ENCODE results near the gene TCFL5.
A peak's percentile ranks its signal among the peaks of the same experiment; 100 is the strongest.

Gene TCFL5

GRCh38 chr20:62895539-62895938, 33.9 kb upstream of the TCFL5 start:
- DNase-seq (ENCODE audit: low read depth in 2 of 2), result no peak

GRCh38 chr20:62894261-62894660, 32.6 kb upstream of the TCFL5 start:
- no peak for DNase-seq (ENCODE audit: low read depth in 2 of 2)

DNA sequence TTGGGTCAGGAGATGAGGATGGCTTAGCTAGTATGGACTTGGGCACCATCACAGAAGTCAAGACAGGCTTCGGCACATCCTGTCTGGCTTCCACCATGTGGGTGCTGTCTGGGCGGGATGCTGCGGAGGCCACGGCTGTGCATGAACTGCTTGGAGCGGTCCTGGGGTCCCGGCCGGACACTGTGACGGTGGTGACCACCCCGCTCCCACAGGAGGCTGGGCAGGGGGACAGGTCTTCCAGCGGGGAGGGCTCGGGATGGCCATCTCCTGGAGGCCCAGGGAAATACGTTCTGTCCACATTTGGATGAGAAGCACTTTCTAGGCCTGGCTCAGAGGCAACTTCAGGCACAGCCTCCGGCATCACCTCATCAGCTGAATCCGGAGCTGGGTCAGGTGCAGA, 32.1 kb upstream of the TCFL5 start:
- no peak for DNase-seq (ENCODE audit: low read depth in 2 of 2)

- no peak for DNase-seq (ENCODE audit: low read depth in 2 of 2)
Observed at GRCh38 chr20:62892348-62893304, 31.0 kb upstream of the TCFL5 start.

- peak in 1 of 2 donors; percentile 27 for DNase-seq (ENCODE audit: low read depth in 2 of 2)
Observed at GRCh38 chr20:62891111-62891510, 29.5 kb upstream of the TCFL5 start.

DNA sequence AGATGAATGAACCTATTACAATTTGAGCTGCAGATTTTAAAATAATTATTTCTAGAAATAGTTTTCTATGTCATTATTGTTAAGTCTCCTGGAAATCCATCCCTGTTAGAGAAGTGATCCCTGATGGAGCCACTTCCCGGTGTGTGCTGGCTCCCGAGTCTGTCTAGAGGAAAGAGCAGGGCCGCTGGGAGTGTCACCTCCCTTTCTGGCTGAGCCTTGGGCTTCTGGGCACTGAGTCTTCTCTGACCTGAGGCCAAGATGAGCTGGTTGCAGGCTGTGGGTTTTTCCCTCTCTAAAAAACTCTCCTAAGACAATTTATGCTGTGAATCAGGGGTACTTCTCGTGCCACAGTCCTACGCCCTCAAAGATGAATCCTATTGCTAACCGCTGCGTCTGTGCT, 28.8 kb upstream of the TCFL5 start:
- no peak for DNase-seq (ENCODE audit: low read depth in 2 of 2)

GRCh38 chr20:62889871-62890270, 28.2 kb upstream of the TCFL5 start:
- no peak for DNase-seq (ENCODE audit: low read depth in 2 of 2)

GRCh38 chr20:62889411-62889810, 27.8 kb upstream of the TCFL5 start:
- DNase-seq (ENCODE audit: low read depth in 2 of 2), result no peak

- no peak for DNase-seq (ENCODE audit: low read depth in 2 of 2)
Observed at GRCh38 chr20:62888910-62889309, 27.3 kb upstream of the TCFL5 start.

- DNase-seq (ENCODE audit: low read depth in 2 of 2), result no peak
Observed at GRCh38 chr20:62888406-62888805, 26.8 kb upstream of the TCFL5 start.

- no peak for DNase-seq (ENCODE audit: low read depth in 2 of 2)
Observed at GRCh38 chr20:62887860-62888239, 26.2 kb upstream of the TCFL5 start.

DNA sequence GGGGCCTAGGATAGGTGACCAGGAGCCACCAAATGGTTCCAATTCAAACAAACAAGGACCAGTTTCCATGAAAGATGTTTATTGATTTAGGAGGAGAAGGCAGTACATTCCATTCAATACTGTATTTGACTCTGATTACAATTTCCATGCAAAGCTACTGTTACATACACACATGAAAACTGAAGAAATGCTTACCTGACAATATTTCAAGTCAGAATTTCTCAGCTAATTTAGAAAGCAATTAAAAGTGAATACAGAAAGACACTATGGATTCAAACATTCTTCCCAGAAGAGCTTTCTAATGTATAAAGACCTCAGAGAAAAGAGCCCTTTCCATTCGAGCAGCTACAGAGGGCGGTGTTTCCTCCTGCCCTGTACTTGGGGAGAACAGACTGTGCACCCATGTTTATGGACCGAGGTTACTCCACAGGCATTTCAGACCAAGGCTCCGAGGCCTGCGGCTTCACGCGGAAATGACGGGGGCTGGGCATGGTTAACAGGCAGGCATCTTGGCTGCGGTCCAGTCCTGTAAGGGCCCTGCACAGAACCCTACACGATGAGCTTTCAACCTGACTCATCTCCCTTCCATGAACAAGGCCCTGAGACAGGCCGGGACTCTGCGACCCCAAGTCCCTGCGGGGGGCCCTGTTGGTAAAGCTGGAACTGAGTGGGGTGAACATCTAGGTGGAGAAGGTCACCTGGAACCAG, 25.7 kb upstream of the TCFL5 start:
- DNase-seq (ENCODE audit: low read depth in 2 of 2), result no peak

DNA sequence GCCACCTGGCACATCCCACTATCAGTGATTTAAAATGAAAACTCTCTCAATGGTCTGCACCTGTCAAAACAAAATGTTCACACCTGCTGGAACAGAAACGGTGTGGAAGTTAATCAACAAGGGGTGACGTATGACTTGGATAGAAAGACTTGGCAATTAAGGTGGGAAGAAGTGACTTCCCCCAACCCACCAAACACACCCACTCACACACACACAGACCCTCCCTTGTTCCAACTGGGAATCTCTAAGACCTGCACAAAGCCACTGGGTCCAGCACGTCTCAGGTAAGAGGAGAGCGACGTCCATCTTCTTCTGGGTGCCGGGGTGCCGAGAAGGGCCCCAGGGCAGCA, 25.1 kb upstream of the TCFL5 start:
- no peak for DNase-seq (ENCODE audit: low read depth in 2 of 2)

GRCh38 chr20:62885896-62886708, 24.5 kb upstream of the TCFL5 start:
- DNase-seq (ENCODE audit: low read depth in 2 of 2), result no peak

DNA sequence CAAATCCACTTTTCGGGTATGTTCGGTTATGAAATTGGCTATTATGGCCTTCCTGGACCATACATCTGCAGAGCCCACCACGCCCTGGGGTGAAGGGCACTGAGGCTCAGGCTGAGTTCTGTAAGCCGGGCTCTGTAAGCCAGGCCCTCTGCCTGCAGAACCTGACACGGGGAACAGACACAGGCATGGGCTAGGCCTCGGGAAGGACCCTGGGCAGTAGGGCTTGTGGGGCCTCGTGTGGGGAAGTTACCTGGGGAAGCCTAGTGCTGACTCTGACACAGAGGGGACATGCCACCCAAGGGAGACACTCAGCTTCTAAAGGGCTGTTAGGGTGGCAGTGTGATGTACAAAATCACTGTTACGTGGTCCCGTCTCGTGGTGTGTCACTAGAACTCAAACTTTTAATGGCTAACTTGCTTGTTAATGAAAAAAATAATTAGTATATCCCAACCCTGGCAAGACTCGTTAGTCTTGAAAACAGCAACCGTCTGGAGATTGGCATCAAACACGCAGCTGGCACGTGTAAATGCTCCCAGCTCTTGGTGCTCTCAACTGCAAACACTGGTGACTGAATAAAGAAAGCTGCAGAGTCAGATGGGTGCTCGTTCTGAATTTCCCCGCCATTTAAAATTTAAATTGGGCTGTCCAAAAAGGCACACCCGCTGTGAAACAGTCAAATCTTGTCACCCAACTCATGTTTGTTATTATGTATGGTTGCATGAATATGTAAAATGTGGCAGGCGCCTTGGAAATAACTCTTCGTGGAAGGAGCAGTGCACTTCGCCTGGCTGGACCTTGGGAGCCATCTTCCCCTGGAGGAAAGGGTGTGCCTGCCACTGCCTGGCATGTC, 23.6 kb upstream of the TCFL5 start:
- DNase-seq (ENCODE audit: low read depth in 2 of 2), result no peak

- DNase-seq (ENCODE audit: low read depth in 2 of 2), result no peak
Observed at GRCh38 chr20:62884556-62884955, 22.9 kb upstream of the TCFL5 start.

GRCh38 chr20:62882426-62882825, 20.8 kb upstream of the TCFL5 start:
- no peak for DNase-seq (ENCODE audit: low read depth in 2 of 2)

- no peak for DNase-seq (ENCODE audit: low read depth in 2 of 2)
Observed at GRCh38 chr20:62881662-62882395, 20.2 kb upstream of the TCFL5 start.

DNA sequence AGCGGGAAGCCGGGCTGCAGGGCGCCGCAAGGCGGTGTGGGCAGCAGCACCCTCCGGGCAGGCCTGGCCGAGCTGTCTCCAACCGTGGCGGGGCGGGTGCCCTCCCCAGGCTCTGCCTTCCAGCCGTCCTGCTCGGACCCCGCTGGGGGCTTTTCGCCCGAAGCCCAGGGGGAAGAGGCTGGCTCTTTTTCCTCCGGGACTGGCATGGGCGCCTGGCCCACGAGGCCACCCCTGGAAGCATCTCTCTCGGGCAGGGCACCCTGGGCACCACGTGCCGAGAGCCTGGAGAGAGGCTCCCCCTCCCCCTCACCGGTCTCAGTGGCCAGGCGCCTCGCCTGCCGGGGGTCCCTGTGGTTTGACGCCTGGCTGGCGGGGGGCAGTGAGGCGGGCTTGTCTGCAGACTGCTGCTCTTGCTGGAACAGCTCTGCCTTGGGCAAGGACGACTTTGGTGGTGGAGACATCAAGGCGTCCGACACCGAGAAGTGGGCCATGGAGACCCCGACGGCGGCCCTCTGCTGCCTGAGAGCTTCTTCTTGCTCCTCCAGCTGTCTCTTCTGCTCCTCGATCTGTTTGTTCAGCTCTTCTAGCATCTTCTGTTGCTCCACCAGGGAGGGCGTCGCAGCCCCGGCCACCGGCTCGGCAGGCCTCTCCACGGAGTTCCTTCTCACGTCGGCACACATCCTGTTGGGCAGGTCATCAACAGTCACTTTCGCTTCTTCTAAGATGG, 19.5 kb upstream of the TCFL5 start:
- no peak for DNase-seq (ENCODE audit: low read depth in 2 of 2)

All from stimulated activated CD4-positive, alpha-beta T cell treated with anti-CD3 and anti-CD28 coated beads, Interleukin-1b, Interleukin-23, amount 100 ng/mL, for 1 hour (primary cell).